PC-9 (cell line): Measurements from ENCODE around the gene WDR7.

Experiments used
- EZH2 ChIP-seq: fragments of 200-600 bp; sonication (generic); IDR thresholded peaks from 2 replicates; pipeline ENCODE4 v1.8.0; 2017; ENCODE audit warnings: antibody characterized with exemption, low read depth
- TF ChIP-seq, protein P1 (sequence below): fragments of 200-600 bp; sonication (generic); conservative IDR thresholded peaks from 2 replicates; pipeline ENCODE4 v1.6.1; 2017; ENCODE audit warnings: mixed run types, antibody characterized with exemption, mild to moderate bottlenecking, moderate library complexity

DNA sequence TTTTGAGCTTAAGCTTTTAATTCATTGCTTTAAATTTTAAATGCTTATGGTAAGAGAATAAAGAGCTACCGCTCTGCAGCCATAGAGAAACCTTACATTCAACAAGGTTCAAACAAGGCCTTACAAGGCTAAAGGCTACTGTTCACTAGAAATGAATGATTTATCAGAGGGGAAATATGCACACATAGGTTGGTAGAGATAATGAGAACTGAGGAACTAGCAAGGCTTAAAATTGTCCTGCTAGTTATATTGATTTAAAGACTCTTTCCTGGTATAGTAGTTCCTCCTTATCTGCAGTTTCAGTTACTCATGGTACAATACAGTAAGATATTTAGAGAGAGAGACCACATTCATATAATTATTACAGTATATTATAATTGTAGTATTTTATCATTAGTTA lies 193.4 kb downstream of the WDR7 start:
- TF ChIP-seq, protein P1, sequence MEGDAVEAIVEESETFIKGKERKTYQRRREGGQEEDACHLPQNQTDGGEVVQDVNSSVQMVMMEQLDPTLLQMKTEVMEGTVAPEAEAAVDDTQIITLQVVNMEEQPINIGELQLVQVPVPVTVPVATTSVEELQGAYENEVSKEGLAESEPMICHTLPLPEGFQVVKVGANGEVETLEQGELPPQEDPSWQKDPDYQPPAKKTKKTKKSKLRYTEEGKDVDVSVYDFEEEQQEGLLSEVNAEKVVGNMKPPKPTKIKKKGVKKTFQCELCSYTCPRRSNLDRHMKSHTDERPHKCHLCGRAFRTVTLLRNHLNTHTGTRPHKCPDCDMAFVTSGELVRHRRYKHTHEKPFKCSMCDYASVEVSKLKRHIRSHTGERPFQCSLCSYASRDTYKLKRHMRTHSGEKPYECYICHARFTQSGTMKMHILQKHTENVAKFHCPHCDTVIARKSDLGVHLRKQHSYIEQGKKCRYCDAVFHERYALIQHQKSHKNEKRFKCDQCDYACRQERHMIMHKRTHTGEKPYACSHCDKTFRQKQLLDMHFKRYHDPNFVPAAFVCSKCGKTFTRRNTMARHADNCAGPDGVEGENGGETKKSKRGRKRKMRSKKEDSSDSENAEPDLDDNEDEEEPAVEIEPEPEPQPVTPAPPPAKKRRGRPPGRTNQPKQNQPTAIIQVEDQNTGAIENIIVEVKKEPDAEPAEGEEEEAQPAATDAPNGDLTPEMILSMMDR: no peak
- TF ChIP-seq EZH2: no peak
